ENCODE data around the gene BMP6. TPM values are rescaled to one million over a fixed set of nuclear protein-coding genes. Genes with fewer than 3 reads are reported as not detected.

The BMP6 gene
- total and polyA plus RNA-seq, 2 of the 4 experiments (the other 2 are of a cell fraction), result 0.18 to 0.19 TPM

- Histone ChIP-seq H3K14ac (replicated peaks; ENCODE audit: low read depth, low read length) (no peak overlapping the region), H3K4ac (ENCODE audit: low read depth, low read length) (no peak overlapping the region), H3K27ac (ENCODE audit: insufficient read depth, low read length) (no peak overlapping the region), H2BK120ac (ENCODE audit: low read depth, low read length) (no peak overlapping the region), H3K23ac (ENCODE audit: low read depth, low read length) (no peak overlapping the region), H3K4me3 (ENCODE audit: insufficient read depth, low read depth, low read length) (no peak overlapping the region), H3K36me3 (ENCODE audit: control insufficient read depth, insufficient read depth, low read length) (peaks cover 1% of the 10 kb centered on the region; the same call in 1 of the 2 replicates), H4K20me1 (ENCODE audit: insufficient read depth, low read length) (no peaks in the 10 kb centered on the region), H2AK5ac (ENCODE audit: low read depth, low read length) (no peak overlapping the region), H4K8ac (ENCODE audit: low read depth in 2 of 2, low read length in 2 of 2) (no peak overlapping the region), H3K9ac (ENCODE audit: low read depth, low read length) (no peak overlapping the region), H3K18ac (ENCODE audit: low read depth, low read length) (no peak overlapping the region), H3K79me1 (ENCODE audit: low read depth in 1 of 2, low read length in 2 of 2) (no peaks in the 10 kb centered on the region), H2AK9ac (replicated peaks; ENCODE audit: low read depth, low read length, poor library complexity) (no peak overlapping the region), H3K27me3 (ENCODE audit: control insufficient read depth, insufficient read depth, low read length) (peaks cover 20% of the 10 kb centered on the region), H2BK5ac (ENCODE audit: low read depth, low read length, poor library complexity, severe bottlenecking) (no peak overlapping the region), H2AFZ (replicated peaks; ENCODE audit: low read length, poor library complexity) (no peak overlapping the region), H3K9me3 (ENCODE audit: control insufficient read depth, insufficient read depth, low read length) (peaks cover 6% of the 10 kb centered on the region), H3K4me1 (ENCODE audit: control insufficient read depth, insufficient read depth, low read length) (peaks cover 3% of the 10 kb centered on the region; the same call in 1 of the 2 replicates), H2BK15ac (ENCODE audit: low read depth, low read length) (no peak overlapping the region), H2BK20ac (ENCODE audit: low read depth, low read length) (no peak overlapping the region), H3K4me2 (ENCODE audit: low read depth, low read length) (no peak overlapping the region), H3K9me1 (ENCODE audit: insufficient read depth, low read length) (no peaks in the 10 kb centered on the region), H4K91ac (ENCODE audit: insufficient read depth, low read depth, low read length) (no peak overlapping the region), H4K5ac (ENCODE audit: low read depth, low read length) (no peak overlapping the region), H3K56ac (ENCODE audit: extremely low read depth, insufficient read depth, low read length) (no peak overlapping the region)
- in situ Hi-C loops (cut with MboI; ENCODE audit: low sequenced_read_pairs) (no loop called here), intact Hi-C loops (cut with micrococcal nuclease) (no loop called here), dilution Hi-C loops (cut with HindIII; ENCODE audit: low sequenced_read_pairs, unreplicated experiment) (no loop called here)
- ChIA-PET POLR2A (ENCODE audit: unreplicated experiment) (no interaction called here), CTCF (no interaction called here)
- TF ChIP-seq USF2 (IDR thresholded peaks at IDR 0.05; ENCODE audit: low read depth, low read length) (no peak), SMC3 (IDR thresholded peaks at IDR 0.05; ENCODE audit: low read depth, low read length) (no peak), MXI1 (IDR thresholded peaks at IDR 0.05; ENCODE audit: borderline replicate concordance, low read depth, low read length) (no peak), CHD1 (IDR thresholded peaks at IDR 0.05; ENCODE audit: low read depth, low read length) (no peak), CTCF (conservative IDR thresholded peaks at IDR 0.05; ENCODE audit: low read depth, low read length) (no peak), CEBPB (IDR thresholded peaks at IDR 0.05; ENCODE audit: low read depth, low read length) (no peak)
- 43% methylated on average over 5 of the region's 9 CpGs; no CpG with 5 or more reads in 1 of the 2 experiments for WGBS, 2 experiments (ENCODE audit: extremely low coverage in 2 of 2, insufficient read length in 1 of 2)
- ATAC-seq (ENCODE audit: low read depth), result no peak
- DNase-seq, result no peak
- no TSS peak for BruUV-seq (replicated peaks)
Measured at GRCh38 chr6:7763881-7764280, 38.0 kb downstream of the BMP6 start.
